HG02571 (cell line): ENCODE data around the gene GRB10.

Experiments used
- ATAC-seq: cut with Tn5 transposase; IDR thresholded peaks from one replicate; pipeline ENCODE4 v1.9.1; 2021; ENCODE audit warnings: mild to moderate bottlenecking, moderate library complexity; ENCODE audit not compliant: unreplicated experiment

Gene GRB10

GRCh38 chr7:50696810-50697582 lies 85.7 kb downstream of the GRB10 start:
- ATAC-seq = no peak

- no peak for ATAC-seq
Observed at GRCh38 chr7:50695026-50695425, 87.7 kb downstream of the GRB10 start.

GRCh38 chr7:50693455-50694130 lies 89.1 kb downstream of the GRB10 start:
- no peak for ATAC-seq

GRCh38 chr7:50690541-50691011 lies 92.1 kb downstream of the GRB10 start:
- ATAC-seq = no peak

- ATAC-seq = no peak
Observed at GRCh38 chr7:50688226-50688590, 94.5 kb downstream of the GRB10 start.

- no peak for ATAC-seq
Observed at GRCh38 chr7:50687575-50688225, 95.0 kb downstream of the GRB10 start.

- no peak for ATAC-seq
Observed at GRCh38 chr7:50687096-50687495, 95.6 kb downstream of the GRB10 start.

GRCh38 chr7:50685135-50686065 lies 97.3 kb downstream of the GRB10 start:
- no peak for ATAC-seq

- no peak for ATAC-seq
Observed at GRCh38 chr7:50684713-50685075, 98.0 kb downstream of the GRB10 start.

GRCh38 chr7:50684011-50684712 lies 98.5 kb downstream of the GRB10 start:
- no peak for ATAC-seq

- no peak for ATAC-seq
Observed at GRCh38 chr7:50682573-50682972, 100.1 kb downstream of the GRB10 start.

- no peak for ATAC-seq
Observed at GRCh38 chr7:50682079-50682478, 100.6 kb downstream of the GRB10 start.

GRCh38 chr7:50681432-50682045 lies 101.2 kb downstream of the GRB10 start:
- no peak for ATAC-seq

GRCh38 chr7:50679218-50680007 lies 103.3 kb downstream of the GRB10 start:
- ATAC-seq = no peak

GRCh38 chr7:50678586-50678985 lies 104.1 kb downstream of the GRB10 start:
- ATAC-seq = no peak

GRCh38 chr7:50677638-50677996 lies 105.1 kb downstream of the GRB10 start:
- no peak for ATAC-seq

GRCh38 chr7:50676740-50677637 lies 105.7 kb downstream of the GRB10 start:
- no peak for ATAC-seq

GRCh38 chr7:50676079-50676478 lies 106.6 kb downstream of the GRB10 start:
- no peak for ATAC-seq
